H1 (cell line): ENCODE results near the gene NFIA. TPM values are rescaled to one million over a fixed set of nuclear protein-coding genes. Genes with fewer than 3 reads are reported as not detected.

Experiments used
- CTCF ChIA-PET: fragments of 300-600 bp; sonication (Branson Sonifier 250); formaldehyde crosslinking; loops from one replicate; lab custom pipeline; 2021; ENCODE audit not compliant: partially characterized antibody; lab: Charles Lee
- POLR2A ChIA-PET: fragments of 300-600 bp; sonication (Branson Sonifier 250); formaldehyde crosslinking; loops from one replicate; lab custom pipeline; 2021; ENCODE audit warnings: inconsistent platforms; ENCODE audit not compliant: partially characterized antibody; lab: Charles Lee
- DNase-seq, 2 experiments: peaks; one replicate each; pipeline versions ENCODE4 v3.0.0 to v3.0.0-alpha.2; 2010 to 2022; ENCODE audit warnings: low spot score in 2 of 2, low read depth in 1 of 2, mixed read lengths in 1 of 2
- FAIRE-seq: peaks from 2 replicates; lab custom pipeline; 2011; peaks lifted over from hg19 to GRCh38; lab: Jason Lieb, UNC
- H2AFZ ChIP-seq: 2 replicates; pipeline ENCODE4 v1.8.1; 2012; ENCODE audit warnings: low read length, inconsistent platforms
- H2AK5ac ChIP-seq: 2 replicates; pipeline ENCODE4 v1.6.1; 2013; ENCODE audit warnings: low read depth, low read length
- H2BK120ac ChIP-seq: replicated peaks from 2 replicates; pipeline ENCODE3; 2013; ENCODE audit warnings: low read depth, low read length, inconsistent platforms
- H2BK12ac ChIP-seq: 2 replicates; pipeline ENCODE4 v1.6.1; 2013; ENCODE audit warnings: low read depth, low read length
- H2BK15ac ChIP-seq: 2 replicates; pipeline ENCODE4 v1.6.1; 2013; ENCODE audit warnings: low read length
- H2BK20ac ChIP-seq: 2 replicates; pipeline ENCODE4 v1.6.1; 2013; ENCODE audit warnings: low read length
- H2BK5ac ChIP-seq: 2 replicates; pipeline ENCODE4 v1.6.1; 2013; ENCODE audit warnings: low read depth, low read length
- H3K14ac ChIP-seq: 2 replicates; pipeline ENCODE4 v1.6.1; 2013; ENCODE audit warnings: inconsistent platforms; ENCODE audit not compliant: insufficient read length
- H3K18ac ChIP-seq: 2 replicates; pipeline ENCODE4 v1.6.1; 2013; ENCODE audit warnings: low read length; ENCODE audit errors: extremely low read depth
- H3K23ac ChIP-seq: 2 replicates; pipeline ENCODE4 v1.6.1; 2013; ENCODE audit warnings: inconsistent platforms; ENCODE audit not compliant: insufficient read length
- H3K23me2 ChIP-seq: 2 replicates; pipeline ENCODE4 v1.6.1; 2013; ENCODE audit warnings: low read depth, low read length
- H3K27ac ChIP-seq: 2 replicates; pipeline ENCODE4 v1.6.1; 2011; ENCODE audit warnings: low read depth, low read length, inconsistent platforms
- H3K27me3 ChIP-seq, 4 experiments: replicated peaks in 1 of 4; 1 replicate in 1 of 4; 2 replicates in 3 of 4; pipeline versions ENCODE4 v1.6.1 to v1.8.1; 2011 to 2013; ENCODE audit warnings: low read length in 3 of 4, mild to moderate bottlenecking in 3 of 4, inconsistent platforms in 2 of 4, mixed read lengths in 2 of 4, moderate library complexity in 1 of 4; ENCODE audit not compliant: control insufficient read depth in 3 of 4, insufficient read depth in 3 of 4; ENCODE audit errors: extremely low read depth in 1 of 4
- H3K36me3 ChIP-seq, 4 experiments: 2 replicates each; pipeline versions ENCODE4 v1.6.1 to v1.8.1; 2011 to 2013; ENCODE audit warnings: mild to moderate bottlenecking in 4 of 4, low read length in 3 of 4, moderate library complexity in 2 of 4, control low read depth in 1 of 4, inconsistent platforms in 1 of 4; ENCODE audit not compliant: insufficient read depth in 4 of 4, control insufficient read depth in 2 of 4
- H3K4ac ChIP-seq: replicated peaks from 2 replicates; pipeline ENCODE3; 2013; ENCODE audit warnings: low read length, low read depth, mixed read lengths, inconsistent platforms; ENCODE audit not compliant: insufficient read length
- H3K4me1 ChIP-seq, 4 experiments: replicated peaks in 1 of 4; 1 replicate in 1 of 4; 2 replicates in 3 of 4; pipeline versions ENCODE4 v1.6.1 to v1.8.1; 2011 to 2013; ENCODE audit warnings: low read length in 3 of 4, inconsistent platforms in 2 of 4, mixed read lengths in 1 of 4; ENCODE audit not compliant: insufficient read depth in 4 of 4, control insufficient read depth in 3 of 4
- H3K4me2 ChIP-seq, 2 experiments: 2 replicates each; pipeline versions ENCODE4 v1.6.1 to v1.8.1; 2011 to 2013; ENCODE audit warnings: low read depth in 2 of 2, low read length in 2 of 2, control low read depth in 1 of 2, inconsistent platforms in 1 of 2, mild to moderate bottlenecking in 1 of 2; ENCODE audit not compliant: insufficient read depth in 1 of 2
- H3K4me3 ChIP-seq, 4 experiments: fragments of 200-600, 300-600 bp in 1 of 4; sonication (generic), shearing (Covaris generic), sonication (Bioruptor Twin) in 1 of 4; 2 replicates each; pipeline versions ENCODE4 v1.5.1 to v1.8.1; 2011 to 2016; ENCODE audit warnings: low read length in 4 of 4, low read depth in 3 of 4, control low read depth in 2 of 4, inconsistent platforms in 2 of 4, mild to moderate bottlenecking in 2 of 4, mixed read lengths in 1 of 4, moderate library complexity in 1 of 4; ENCODE audit not compliant: insufficient read depth in 2 of 4; ENCODE audit errors: extremely low read depth in 1 of 4
- H3K56ac ChIP-seq: replicated peaks from 2 replicates; pipeline ENCODE3; 2013; ENCODE audit warnings: low read depth, mild to moderate bottlenecking, mixed read lengths, low read length, inconsistent platforms; ENCODE audit not compliant: insufficient read length
- H3K79me1 ChIP-seq: 2 replicates; pipeline ENCODE4 v1.6.1; 2013; ENCODE audit warnings: low read depth, low read length, control low read depth
- H3K79me2 ChIP-seq, 2 experiments: 2 replicates each; pipeline versions ENCODE4 v1.6.1 to v1.8.1; 2012 to 2013; ENCODE audit warnings: low read length in 2 of 2, mild to moderate bottlenecking in 2 of 2, inconsistent platforms in 1 of 2; ENCODE audit not compliant: insufficient read depth in 2 of 2, control insufficient read depth in 1 of 2
- H3K9ac ChIP-seq, 4 experiments: replicated peaks in 1 of 4; 1 replicate in 1 of 4; 2 replicates in 3 of 4; pipeline versions ENCODE4 v1.6.1 to v1.8.1; 2011 to 2013; ENCODE audit warnings: low read depth in 3 of 4, low read length in 3 of 4, control low read depth in 2 of 4, mild to moderate bottlenecking in 2 of 4, moderate library complexity in 2 of 4, inconsistent platforms in 1 of 4; ENCODE audit errors: extremely low read depth in 1 of 4
- H3K9me3 ChIP-seq, 2 experiments: 2 replicates each; pipeline versions ENCODE4 v1.6.1 to v1.8.1; 2012 to 2013; ENCODE audit warnings: mild to moderate bottlenecking in 2 of 2, moderate library complexity in 2 of 2, control low read depth in 1 of 2, inconsistent platforms in 1 of 2, low read depth in 1 of 2, low read length in 1 of 2, mixed read lengths in 1 of 2; ENCODE audit not compliant: insufficient read depth in 2 of 2
- H4K20me1 ChIP-seq, 2 experiments: replicated peaks in 1 of 2; 2 replicates each; pipeline versions ENCODE3 to v1.8.1; 2011 to 2013; ENCODE audit warnings: inconsistent platforms in 2 of 2, low read length in 2 of 2, mild to moderate bottlenecking in 1 of 2; ENCODE audit not compliant: insufficient read depth in 2 of 2, control insufficient read depth in 1 of 2
- H4K5ac ChIP-seq: 2 replicates; pipeline ENCODE4 v1.6.1; 2013; ENCODE audit warnings: low read length, low read depth, mixed read lengths, inconsistent platforms; ENCODE audit not compliant: insufficient read length
- H4K8ac ChIP-seq: 2 replicates; pipeline ENCODE4 v1.8.0; 2013; ENCODE audit warnings: mild to moderate bottlenecking, moderate library complexity, low read length, inconsistent platforms; ENCODE audit not compliant: insufficient read depth; ENCODE audit errors: extremely low read depth
- H4K91ac ChIP-seq: replicated peaks from 2 replicates; pipeline ENCODE3; 2013; ENCODE audit warnings: low read length, mixed read lengths, inconsistent platforms; ENCODE audit not compliant: insufficient read length
- BACH1 ChIP-seq: IDR thresholded peaks from 2 replicates; pipeline ENCODE4 v1.6.1; 2012; ENCODE audit warnings: low read length, improper control_type of control experiment
- CEBPB ChIP-seq: IDR thresholded peaks from 2 replicates; pipeline ENCODE4 v1.6.1; 2012; ENCODE audit warnings: low read depth, low read length
- CHD1 ChIP-seq: IDR thresholded peaks from 2 replicates; pipeline ENCODE4 v1.6.1; 2012; ENCODE audit warnings: low read depth, low read length, improper control_type of control experiment
- EGR1 ChIP-seq: IDR thresholded peaks from 2 replicates; pipeline ENCODE4 v1.6.1; 2011; ENCODE audit warnings: low read depth, low read length, borderline replicate concordance
- HDAC2 ChIP-seq, 2 experiments: fragments of 300-600 bp in 1 of 2; sonication (generic) in 1 of 2; IDR thresholded peaks; 2 replicates each; pipeline ENCODE4 v1.6.1; 2011 to 2012; ENCODE audit warnings: low read depth in 2 of 2, low read length in 2 of 2, mild to moderate bottlenecking in 2 of 2, moderate library complexity in 2 of 2, borderline replicate concordance in 1 of 2, inconsistent platforms in 1 of 2
- JUN ChIP-seq: IDR thresholded peaks from 2 replicates; pipeline ENCODE4 v1.6.1; 2011; ENCODE audit warnings: low read depth, mild to moderate bottlenecking, improper control_type of control experiment, low read length
- POLR2A ChIP-seq, 2 experiments: IDR thresholded peaks; 1 replicate in 1 of 2; 2 replicates in 1 of 2; pipeline ENCODE4 v1.6.1; 2011; ENCODE audit warnings: low read depth in 2 of 2, low read length in 2 of 2, mild to moderate bottlenecking in 2 of 2; ENCODE audit errors: control extremely low read depth in 1 of 2
- RNF2 ChIP-seq: fragments of 200-900, 300-1000 bp; sonication (generic); IDR thresholded peaks from 2 replicates; pipeline ENCODE4 v1.7.1; 2016; ENCODE audit warnings: borderline replicate concordance, low read depth, mild to moderate bottlenecking, antibody characterized with exemption, low read length; ENCODE audit not compliant: poor library complexity, severe bottlenecking; ENCODE audit errors: missing control alignments
- SAP30 ChIP-seq: fragments of 300-600 bp; sonication (generic); IDR thresholded peaks from 2 replicates; pipeline ENCODE4 v1.7.1; 2012; ENCODE audit warnings: low read length, moderate library complexity, mild to moderate bottlenecking, inconsistent platforms; ENCODE audit not compliant: insufficient read depth, insufficient replicate concordance
- WGBS, 2 experiments: shearing (Covaris generic) in 1 of 2; methylation state at CpG; one replicate each; pipeline versions ENCODE4 v1.1.6 to v1.1.7; 2013 to 2015; ENCODE audit warnings: low lambda C conversion rate in 2 of 2, mixed read lengths in 2 of 2, inconsistent platforms in 1 of 2, low coverage in 1 of 2, missing lambda C conversion rate in 1 of 2; ENCODE audit not compliant: insufficient replicate concordance in 2 of 2, insufficient coverage in 1 of 2, insufficient read length in 1 of 2; ENCODE audit errors: extremely low coverage in 1 of 2, missing lambda C conversion rate in 1 of 2; 5-methylcytosine and 5-hydroxymethylcytosine counted together
- polyA plus RNA-seq, 7 experiments: library from polyadenylated mRNA; depleted of rRNA in 3 of 7; stranded (reverse) in 5 of 7; unstranded in 2 of 7; fragments of >200 nt in 5 of 7; fragments of 200-250 nt in 2 of 7; gene quantifications; 1 replicate in 5 of 7; 2 replicates in 1 of 7; 4 replicates in 1 of 7; pipeline versions ENCODE4 v1.2.1 to v1.2.3, GENCODE V29; 2011 to 2013; ENCODE audit warnings: missing spikeins in 2 of 7, mixed read lengths in 2 of 7
- total RNA-seq: library from RNA; stranded (reverse); fragmentation: NEBNext Ultra II Directional; extraction: Animal tissue kit (Norgen Biotek cat#: 25700); gene quantifications from 2 replicates; pipeline ENCODE4 v1.2.1, GENCODE V29; 2021

Gene NFIA
- total and polyA plus RNA-seq, 2 of the 8 experiments (the other 6 are each of a cell fraction or from before 2014, with no cell fraction given): 1.8 to 2.3 TPM

DNA sequence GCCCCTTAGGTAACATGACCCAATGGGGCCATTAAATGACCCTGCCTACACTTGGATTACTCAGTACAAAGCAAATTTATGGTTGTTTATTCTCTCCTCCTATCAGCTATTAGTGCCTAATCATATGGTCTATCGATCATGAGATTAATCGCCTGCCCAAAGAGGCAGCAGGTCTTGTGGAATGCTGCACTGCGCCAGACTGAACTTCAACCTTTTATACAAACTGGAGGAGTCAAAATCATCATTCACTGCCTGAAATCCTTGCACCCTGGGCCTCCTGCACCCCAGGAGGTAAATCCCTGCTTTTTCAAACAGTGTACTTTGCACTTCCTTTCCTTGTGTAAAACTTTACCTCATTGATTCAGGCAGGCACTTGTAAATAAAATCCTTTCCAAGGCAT lies 69.7 kb downstream of the NFIA start:
- no peak overlapping the region; a peak in 1 of 7 replicates for H3K9ac ChIP-seq
- H4K91ac ChIP-seq: no peak overlapping the region
- no peak overlapping the region for H3K4me2 ChIP-seq
- H3K23ac ChIP-seq: no peak overlapping the region
- H3K23me2 ChIP-seq: no peaks in the 10 kb centered on the region
- no peak overlapping the region for H2BK20ac ChIP-seq
- H2BK12ac ChIP-seq: no peak overlapping the region
- WGBS, 2 experiments: 91% methylated on average over 3 of the region's 3 CpGs; no CpG with 5 or more reads in 1 of the 2 experiments
- H3K4me1 ChIP-seq: peaks cover 0 to 5% (median 0%) of the 10 kb centered on the region in 4 experiments; a peak in 1 of 7 replicates
- H4K8ac ChIP-seq: no peak overlapping the region
- no peak overlapping the region for H3K4ac ChIP-seq
- H2BK15ac ChIP-seq: no peak overlapping the region
- H3K27me3 ChIP-seq: no peaks in the 10 kb centered on the region
- FAIRE-seq: no peak
- no peaks in the 10 kb centered on the region for H4K20me1 ChIP-seq
- H3K56ac ChIP-seq: no peak overlapping the region
- CTCF ChIA-PET: interaction anchor here (1.4 kb wide), 1 partner anchor 102 kb away, joined by 3 read pairs; no protein-coding TSS in a partner anchor
- no peak overlapping the region for H4K5ac ChIP-seq
- no peaks in the 10 kb centered on the region for H3K36me3 ChIP-seq
- TF ChIP-seq SAP30 (no peak), EGR1 (no peak), CEBPB (no peak), RNF2 (no peak), HDAC2 (IDR thresholded peaks at IDR 0.05; ENCODE audit: borderline replicate concordance in 1 of 2, low read depth in 2 of 2, low read length in 2 of 2) (no peak), JUN (no peak), BACH1 (no peak), POLR2A (IDR thresholded peaks at IDR 0.05; ENCODE audit: control extremely low read depth in 1 of 2, low read depth in 2 of 2, low read length in 2 of 2) (no peak), CHD1 (no peak)
- TF ChIP-seq, all 59 proteins: peak for 0
- H3K18ac ChIP-seq: no peak overlapping the region
- H3K27ac ChIP-seq: no peak overlapping the region
- H2BK5ac ChIP-seq: no peak overlapping the region
- POLR2A ChIA-PET: no interaction called here
- H3K79me2 ChIP-seq: no peaks in the 10 kb centered on the region
- H3K4me3 ChIP-seq: no peak overlapping the region
- DNase-seq: no peak
- no peaks in the 10 kb centered on the region for H3K79me1 ChIP-seq
- no peak overlapping the region for H3K14ac ChIP-seq
- no peaks in the 10 kb centered on the region for H3K9me3 ChIP-seq
- H2AFZ ChIP-seq: no peak overlapping the region
- H2AK5ac ChIP-seq: no peak overlapping the region
- no peak overlapping the region for H2BK120ac ChIP-seq
